Prostate gland (tissue), 2 donors: ENCODE data around the gene ELMO1.

Experiments
- POLR2A ChIP-seq: fragments of 450-650 bp; IDR thresholded peaks from one replicate; pipeline ENCODE4 v1.6.1; 2016; ENCODE audit warnings: antibody characterized with exemption, mild to moderate bottlenecking
- POLR2AphosphoS5 ChIP-seq: sonication (generic); formaldehyde crosslinking; IDR thresholded peaks from one replicate; pipeline ENCODE4 v1.6.1; 2017; ENCODE audit warnings: antibody characterized with exemption
- TF ChIP-seq, protein P1 (sequence below), 4 experiments: fragments of 200-600 bp in 2 of 4; fragments of 450-650 bp in 2 of 4; sonication (generic) in 2 of 4; IDR thresholded peaks; 1 replicate in 3 of 4; 2 replicates in 1 of 4; pipeline ENCODE4 v1.5.1; 2016 to 2019; ENCODE audit warnings: antibody characterized with exemption in 4 of 4, mild to moderate bottlenecking in 2 of 4, moderate library complexity in 2 of 4

DNA sequence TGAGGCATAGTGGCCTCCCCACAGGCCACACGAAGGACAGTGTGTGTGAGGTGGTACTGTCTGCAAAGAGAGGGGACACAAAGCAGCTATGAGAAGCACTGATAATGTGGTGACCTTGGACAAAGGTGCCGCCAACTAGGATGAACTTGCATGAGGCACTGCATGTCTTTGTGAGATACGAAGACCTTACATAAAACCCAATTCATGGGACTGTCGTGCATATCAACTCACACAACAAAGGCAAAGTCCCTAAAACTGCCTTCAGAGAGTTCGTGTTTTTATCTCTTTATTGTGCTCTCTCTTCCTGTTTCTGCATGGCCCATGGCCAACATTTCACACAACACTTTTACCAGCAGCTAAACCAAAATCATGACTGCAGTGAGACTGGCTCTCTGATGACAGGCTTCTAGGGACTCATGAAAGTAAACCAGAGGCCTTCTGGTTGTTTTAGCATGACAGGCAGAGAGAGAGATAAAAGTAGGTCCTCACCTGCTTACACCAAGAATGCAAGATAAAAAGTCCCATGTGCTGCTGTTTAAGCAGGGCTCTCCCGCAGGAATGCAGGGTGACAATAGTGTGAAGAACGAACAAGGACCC, 347.8 kb downstream of the ELMO1 start:
- TF ChIP-seq, protein P1, sequence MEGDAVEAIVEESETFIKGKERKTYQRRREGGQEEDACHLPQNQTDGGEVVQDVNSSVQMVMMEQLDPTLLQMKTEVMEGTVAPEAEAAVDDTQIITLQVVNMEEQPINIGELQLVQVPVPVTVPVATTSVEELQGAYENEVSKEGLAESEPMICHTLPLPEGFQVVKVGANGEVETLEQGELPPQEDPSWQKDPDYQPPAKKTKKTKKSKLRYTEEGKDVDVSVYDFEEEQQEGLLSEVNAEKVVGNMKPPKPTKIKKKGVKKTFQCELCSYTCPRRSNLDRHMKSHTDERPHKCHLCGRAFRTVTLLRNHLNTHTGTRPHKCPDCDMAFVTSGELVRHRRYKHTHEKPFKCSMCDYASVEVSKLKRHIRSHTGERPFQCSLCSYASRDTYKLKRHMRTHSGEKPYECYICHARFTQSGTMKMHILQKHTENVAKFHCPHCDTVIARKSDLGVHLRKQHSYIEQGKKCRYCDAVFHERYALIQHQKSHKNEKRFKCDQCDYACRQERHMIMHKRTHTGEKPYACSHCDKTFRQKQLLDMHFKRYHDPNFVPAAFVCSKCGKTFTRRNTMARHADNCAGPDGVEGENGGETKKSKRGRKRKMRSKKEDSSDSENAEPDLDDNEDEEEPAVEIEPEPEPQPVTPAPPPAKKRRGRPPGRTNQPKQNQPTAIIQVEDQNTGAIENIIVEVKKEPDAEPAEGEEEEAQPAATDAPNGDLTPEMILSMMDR (IDR thresholded peaks at IDR 0.05), result no peak
- no peak for TF ChIP-seq POLR2AphosphoS5
- TF ChIP-seq POLR2A, result no peak
